KOPT-K1 (cell line): ENCODE measurements around the gene LAMTOR5.
"Not testable (repeated sequence)": the region's sequence is repeated elsewhere in the genome, so short reads cannot be mapped to it uniquely, and the experiment has no call there.

Source experiments
- H3K27ac ChIP-seq: fragments of 200-600 bp; sonication (generic); 2 replicates; pipeline ENCODE4 v1.5.1; 2016; ENCODE audit warnings: antibody characterized with exemption, mild to moderate bottlenecking, low read depth, low read length; ENCODE audit not compliant: poor library complexity, severe bottlenecking
- H3K36me3 ChIP-seq: fragments of 200-600 bp; sonication (generic); 2 replicates; pipeline ENCODE4 v1.5.1; 2017; ENCODE audit warnings: antibody characterized with exemption, mild to moderate bottlenecking, low read length, moderate library complexity; ENCODE audit not compliant: insufficient read depth
- H3K9me3 ChIP-seq: fragments of 200-600 bp; sonication (generic); 2 replicates; pipeline ENCODE4 v1.5.1; 2017; ENCODE audit warnings: antibody characterized with exemption, low read length, mild to moderate bottlenecking; ENCODE audit not compliant: insufficient read depth, poor library complexity, severe bottlenecking

The LAMTOR5 gene

GRCh38 chr1:110413045-110413444 lies 5.6 kb upstream of the LAMTOR5 start:
- H3K27ac ChIP-seq, H3K36me3 ChIP-seq, H3K9me3 ChIP-seq: not testable (repeated sequence)

GRCh38 chr1:110412576-110412975 lies 5.1 kb upstream of the LAMTOR5 start:
- no peaks in the 10 kb centered on the region for H3K9me3 ChIP-seq
- H3K36me3 ChIP-seq, result no peaks in the 10 kb centered on the region
- H3K27ac ChIP-seq, result no peak overlapping the region

GRCh38 chr1:110411173-110411735 lies 3.8 kb upstream of the LAMTOR5 start:
- no peaks in the 10 kb centered on the region for H3K36me3 ChIP-seq
- H3K27ac ChIP-seq, result no peak overlapping the region
- H3K9me3 ChIP-seq, result no peaks in the 10 kb centered on the region

- Histone ChIP-seq H3K27ac (no peak overlapping the region), H3K9me3 (no peaks in the 10 kb centered on the region), H3K36me3 (peaks cover 11% of the 10 kb centered on the region)
These were observed 1.8 kb upstream of the LAMTOR5 start for GRCh38 chr1:110409316-110409715.

GRCh38 chr1:110408488-110408887 lies 994 bp upstream of the LAMTOR5 start:
- Histone ChIP-seq H3K9me3 (no peaks in the 10 kb centered on the region), H3K27ac (no peak overlapping the region), H3K36me3 (peaks cover 19% of the 10 kb centered on the region)

- peak overlapping the region; percentile 83 for H3K27ac ChIP-seq
- not testable (repeated sequence) for H3K9me3 ChIP-seq
- peaks cover 40% of the 10 kb centered on the region for H3K36me3 ChIP-seq
These were observed 1.1 kb downstream of the LAMTOR5 start for GRCh38 chr1:110406407-110406806.

GRCh38 chr1:110404401-110404800 lies 3.1 kb downstream of the LAMTOR5 start:
- peaks cover 60% of the 10 kb centered on the region for H3K36me3 ChIP-seq

GRCh38 chr1:110403805-110404204 lies 3.7 kb downstream of the LAMTOR5 start:
- H3K9me3 ChIP-seq, result no peaks in the 10 kb centered on the region
- H3K27ac ChIP-seq, result no peak overlapping the region
- peaks cover 66% of the 10 kb centered on the region for H3K36me3 ChIP-seq

More at GRCh38 chr1:110404401-110404800, 3.1 kb downstream of the LAMTOR5 start:
- Histone ChIP-seq H3K27ac (no peak overlapping the region), H3K9me3 (no peaks in the 10 kb centered on the region)

GRCh38 chr1:110396259-110396958 lies 11.1 kb downstream of the LAMTOR5 start:
- H3K27ac ChIP-seq, H3K9me3 ChIP-seq: not testable (repeated sequence)
- peaks cover 50% of the 10 kb centered on the region for H3K36me3 ChIP-seq

GRCh38 chr1:110394493-110394820 lies 13.0 kb downstream of the LAMTOR5 start:
- Histone ChIP-seq H3K36me3 (peaks cover 31% of the 10 kb centered on the region), H3K9me3 (no peaks in the 10 kb centered on the region), H3K27ac (no peak overlapping the region)

- H3K9me3 ChIP-seq, result no peaks in the 10 kb centered on the region
- H3K27ac ChIP-seq, result no peak overlapping the region
- H3K36me3 ChIP-seq, result peaks cover 25% of the 10 kb centered on the region
These were observed 13.6 kb downstream of the LAMTOR5 start for GRCh38 chr1:110393691-110394492.

- Histone ChIP-seq H3K9me3 (no peaks in the 10 kb centered on the region), H3K27ac (no peak overlapping the region), H3K36me3 (peaks cover 25% of the 10 kb centered on the region; the same call in 1 of the 2 replicates)
These were observed 14.2 kb downstream of the LAMTOR5 start for GRCh38 chr1:110393286-110393685.

GRCh38 chr1:110390692-110391245 lies 16.7 kb downstream of the LAMTOR5 start, which contains the start of gene SLC16A4:
Gene SLC16A4, minus strand, starts transcription at chr1:110391026. Its CDS starts 1,703 bp downstream, at chr1:110389323.
- no peak within 1 kb of the TSS for H3K27ac ChIP-seq

GRCh38 chr1:110390096-110390495 lies 17.4 kb downstream of the LAMTOR5 start:
- no peak overlapping the region for H3K27ac ChIP-seq
- peaks cover 35% of the 10 kb centered on the region; the same call in 1 of the 2 replicates for H3K36me3 ChIP-seq
- H3K9me3 ChIP-seq, result no peaks in the 10 kb centered on the region

More at GRCh38 chr1:110390692-110391245, 16.7 kb downstream of the LAMTOR5 start, which contains the start of gene SLC16A4:
- H3K36me3 ChIP-seq, result peaks cover 35% of the 10 kb centered on the region; the same call in 1 of the 2 replicates
- no peaks in the 10 kb centered on the region for H3K9me3 ChIP-seq
